GM12891 (cell line): Measurements from ENCODE around the gene SH2D3A.

Source experiments
- POLR2A ChIP-seq: IDR thresholded peaks from 2 replicates; pipeline ENCODE4 v1.6.1; 2011; ENCODE audit warnings: low read depth, low read length, control low read depth
- TAF1 ChIP-seq: IDR thresholded peaks from 2 replicates; pipeline ENCODE4 v1.6.1; 2011; ENCODE audit warnings: low read depth, low read length, control low read depth

GRCh38 chr19:6768236-6768785 is 1.1 kb upstream of the SH2D3A start:
- TF ChIP-seq POLR2A, result no peak
- TF ChIP-seq TAF1, result no peak
